Keratinocyte (primary cell): ENCODE data around the gene CPED1. TPM values are rescaled to one million over a fixed set of nuclear protein-coding genes. Genes with fewer than 3 reads are reported as not detected.
A peak's percentile ranks its signal among the peaks of the same experiment; 100 is the strongest.

ENCODE experiments used
- DNase-seq: peaks from one replicate; pipeline ENCODE4 v3.0.0-alpha.2; 2011; ENCODE audit warnings: low read depth, missing footprints, low spot score
- FAIRE-seq: peaks from 2 replicates; lab custom pipeline; 2011; peaks lifted over from hg19 to GRCh38; lab: Jason Lieb, UNC
- H2AFZ ChIP-seq: 2 replicates; pipeline ENCODE4 v1.6.0; 2012; ENCODE audit warnings: low read length, control low read depth, inconsistent platforms; ENCODE audit not compliant: control insufficient read depth
- H3K27ac ChIP-seq: 2 replicates; pipeline ENCODE4 v1.5.1; 2011; ENCODE audit warnings: low read length; ENCODE audit not compliant: control insufficient read depth, insufficient read depth
- H3K27me3 ChIP-seq: 3 replicates; pipeline ENCODE4 v1.6.0; 2011; ENCODE audit warnings: low read length; ENCODE audit not compliant: control insufficient read depth, insufficient read depth; ENCODE audit errors: extremely low read depth
- H3K36me3 ChIP-seq, 2 experiments: 2 replicates in 1 of 2; 3 replicates in 1 of 2; pipeline ENCODE4 v1.5.1; 2011; ENCODE audit warnings: low read length in 2 of 2, mild to moderate bottlenecking in 1 of 2; ENCODE audit not compliant: control insufficient read depth in 2 of 2, insufficient read depth in 2 of 2; ENCODE audit errors: extremely low read depth in 1 of 2
- H3K4me1 ChIP-seq: 3 replicates; pipeline ENCODE4 v1.5.1; 2011; ENCODE audit warnings: low read length; ENCODE audit not compliant: control insufficient read depth, insufficient read depth; ENCODE audit errors: extremely low read depth
- H3K4me2 ChIP-seq: 3 replicates; pipeline ENCODE4 v1.6.0; 2011; ENCODE audit warnings: low read depth, low read length; ENCODE audit not compliant: control insufficient read depth, insufficient read depth; ENCODE audit errors: extremely low read depth
- H3K4me3 ChIP-seq, 3 experiments: fragments of 200-600 bp in 1 of 3; sonication (generic) in 1 of 3; 2 replicates in 2 of 3; 3 replicates in 1 of 3; pipeline ENCODE4 v1.5.1; 2011 to 2016; ENCODE audit warnings: low read length in 3 of 3, mild to moderate bottlenecking in 3 of 3, control low read depth in 2 of 3, inconsistent platforms in 1 of 3, low read depth in 1 of 3, mixed read lengths in 1 of 3, mixed run types in 1 of 3, moderate library complexity in 1 of 3; ENCODE audit not compliant: control insufficient read depth in 2 of 3, insufficient read depth in 2 of 3; ENCODE audit errors: extremely low read depth in 1 of 3
- H3K79me2 ChIP-seq: 2 replicates; pipeline ENCODE4 v1.6.0; 2012; ENCODE audit warnings: low read length; ENCODE audit not compliant: control insufficient read depth, insufficient read depth
- H3K9ac ChIP-seq: 3 replicates; pipeline ENCODE4 v1.6.0; 2011; ENCODE audit warnings: low read length; ENCODE audit not compliant: control insufficient read depth, insufficient read depth; ENCODE audit errors: extremely low read depth
- H3K9me1 ChIP-seq: 3 replicates; pipeline ENCODE4 v1.6.0; 2011; ENCODE audit warnings: low read length; ENCODE audit not compliant: control insufficient read depth, insufficient read depth; ENCODE audit errors: extremely low read depth
- H3K9me3 ChIP-seq: 2 replicates; pipeline ENCODE4 v1.5.1; 2012; ENCODE audit warnings: low read depth, low read length; ENCODE audit not compliant: control insufficient read depth
- H4K20me1 ChIP-seq: 3 replicates; pipeline ENCODE4 v1.6.0; 2011; ENCODE audit warnings: low read length; ENCODE audit not compliant: control insufficient read depth, insufficient read depth; ENCODE audit errors: extremely low read depth
- EZH2 ChIP-seq: IDR thresholded peaks from one replicate; pipeline ENCODE4 v1.6.1; 2012; ENCODE audit warnings: inconsistent platforms, mild to moderate bottlenecking, low read length, moderate library complexity
- dilution Hi-C: fragments of 300-500 bp; cut with MboI; formaldehyde crosslinking; loops from one replicate; pipeline ENCODE4 v1.7.0; 2020; ENCODE audit warnings: low sequenced_read_pairs; ENCODE audit not compliant: extremely low pct_ligation_motif_present
- polyA plus RNA-seq, 5 experiments: library from polyadenylated mRNA; depleted of rRNA in 3 of 5; stranded (reverse) in 3 of 5; stranded (forward) in 1 of 5; unstranded in 1 of 5; fragments of >200 nt; gene quantifications; 1 replicate in 1 of 5; 2 replicates in 3 of 5; 3 replicates in 1 of 5; pipeline versions ENCODE4 v1.2.1 to v1.2.3, GENCODE V29; 2011 to 2012; ENCODE audit warnings: missing spikeins in 2 of 5, low read depth in 1 of 5, low replicate concordance in 1 of 5
- TF ChIP-seq, protein P1 (sequence below), 3 experiments: IDR thresholded peaks in 1 of 3; conservative IDR thresholded peaks in 1 of 3; optimal IDR thresholded peaks in 1 of 3; 2 replicates in 2 of 3; 3 replicates in 1 of 3; pipeline versions ENCODE3 to v1.5.1; 2011; ENCODE audit warnings: low read length in 3 of 3, mild to moderate bottlenecking in 3 of 3, moderate library complexity in 2 of 3, control low read depth in 1 of 3, inconsistent platforms in 1 of 3; ENCODE audit not compliant: insufficient read depth in 2 of 3; ENCODE audit errors: extremely low read depth in 1 of 3

The CPED1 gene
- polyA plus RNA-seq, 1 donor (not counting 4 experiments of a cell fraction or from before 2014, with no cell fraction given), result 0.62 TPM

GRCh38 chr7:121077165-121077630 is 88.7 kb downstream of the CPED1 start:
- H3K79me2 ChIP-seq, result peaks cover 2% of the 10 kb centered on the region
- peak overlapping the region; percentile 11 for H2AFZ ChIP-seq
- dilution Hi-C loops, result no loop called here
- H3K4me1 ChIP-seq, result peaks cover 23% of the 10 kb centered on the region
- no peak for TF ChIP-seq EZH2
- TF ChIP-seq, protein P1, sequence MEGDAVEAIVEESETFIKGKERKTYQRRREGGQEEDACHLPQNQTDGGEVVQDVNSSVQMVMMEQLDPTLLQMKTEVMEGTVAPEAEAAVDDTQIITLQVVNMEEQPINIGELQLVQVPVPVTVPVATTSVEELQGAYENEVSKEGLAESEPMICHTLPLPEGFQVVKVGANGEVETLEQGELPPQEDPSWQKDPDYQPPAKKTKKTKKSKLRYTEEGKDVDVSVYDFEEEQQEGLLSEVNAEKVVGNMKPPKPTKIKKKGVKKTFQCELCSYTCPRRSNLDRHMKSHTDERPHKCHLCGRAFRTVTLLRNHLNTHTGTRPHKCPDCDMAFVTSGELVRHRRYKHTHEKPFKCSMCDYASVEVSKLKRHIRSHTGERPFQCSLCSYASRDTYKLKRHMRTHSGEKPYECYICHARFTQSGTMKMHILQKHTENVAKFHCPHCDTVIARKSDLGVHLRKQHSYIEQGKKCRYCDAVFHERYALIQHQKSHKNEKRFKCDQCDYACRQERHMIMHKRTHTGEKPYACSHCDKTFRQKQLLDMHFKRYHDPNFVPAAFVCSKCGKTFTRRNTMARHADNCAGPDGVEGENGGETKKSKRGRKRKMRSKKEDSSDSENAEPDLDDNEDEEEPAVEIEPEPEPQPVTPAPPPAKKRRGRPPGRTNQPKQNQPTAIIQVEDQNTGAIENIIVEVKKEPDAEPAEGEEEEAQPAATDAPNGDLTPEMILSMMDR (optimal IDR thresholded peaks at IDR 0.05 in 1 of 3, IDR thresholded peaks at IDR 0.05 in 1 of 3, conservative IDR thresholded peaks at IDR 0.05 in 1 of 3; ENCODE audit: extremely low read depth in 1 of 3, insufficient read depth in 2 of 3, low read length in 3 of 3), result no peak
- peak overlapping the region; percentile 49 for H3K4me2 ChIP-seq
- peak overlapping the region in 1 of 3 experiments; percentile 64 for H3K4me3 ChIP-seq
- H3K9me3 ChIP-seq, result no peaks in the 10 kb centered on the region
- H3K36me3 ChIP-seq, result no peaks in the 10 kb centered on the region
- no peaks in the 10 kb centered on the region for H4K20me1 ChIP-seq
- no peak overlapping the region for H3K27ac ChIP-seq
- DNase-seq (no peak), FAIRE-seq (no peak)
- H3K9me1 ChIP-seq, result no peaks in the 10 kb centered on the region
- no peak overlapping the region for H3K9ac ChIP-seq
- H3K27me3 ChIP-seq, result no peaks in the 10 kb centered on the region

- Histone ChIP-seq H3K9ac (no peak overlapping the region), H3K4me3 (no peak overlapping the region), H2AFZ (no peak overlapping the region), H3K79me2 (peaks cover 2% of the 10 kb centered on the region), H3K4me1 (peaks cover 36% of the 10 kb centered on the region), H3K27ac (no peak overlapping the region), H3K9me3 (no peaks in the 10 kb centered on the region), H3K27me3 (no peaks in the 10 kb centered on the region), H4K20me1 (no peaks in the 10 kb centered on the region), H3K4me2 (no peak overlapping the region), H3K36me3 (no peaks in the 10 kb centered on the region), H3K9me1 (no peaks in the 10 kb centered on the region)
- FAIRE-seq (peak; percentile 34), DNase-seq (no peak)
- TF ChIP-seq EZH2, result no peak
- TF ChIP-seq, protein P1 (optimal IDR thresholded peaks at IDR 0.05 in 1 of 3, IDR thresholded peaks at IDR 0.05 in 1 of 3, conservative IDR thresholded peaks at IDR 0.05 in 1 of 3; ENCODE audit: extremely low read depth in 1 of 3, insufficient read depth in 2 of 3, low read length in 3 of 3), result no peak
- dilution Hi-C loops, result no loop called here
Observed at GRCh38 chr7:121078701-121079227, 90.3 kb downstream of the CPED1 start.
